Measurements from ENCODE around the gene MAD1L1. TPM values are rescaled to one million over a fixed set of nuclear protein-coding genes. Genes with fewer than 3 reads are reported as not detected.

The MAD1L1 gene
- total RNA-seq, 1 donor from 2014 or later: 48.4 TPM

GRCh38 chr7:1981878-1982230 is 250.9 kb downstream of the MAD1L1 start:
- ATAC-seq: no peak
- intact Hi-C loops (cut with DNase I): no loop called here
- no peak overlapping the region for H3K4me3 ChIP-seq
- TF ChIP-seq CTCF (IDR thresholded peaks at IDR 0.05): no peak
- no peaks in the 10 kb centered on the region for H3K4me1 ChIP-seq
- no peaks in the 10 kb centered on the region for H3K36me3 ChIP-seq
- no peak overlapping the region for H3K27ac ChIP-seq
- DNase-seq: peak; percentile 42
- H3K27me3 ChIP-seq: no peaks in the 10 kb centered on the region
- H3K9me3 ChIP-seq: no peaks in the 10 kb centered on the region

- Histone ChIP-seq H3K9me3 (no peaks in the 10 kb centered on the region), H3K27ac (no peak overlapping the region), H3K36me3 (no peaks in the 10 kb centered on the region), H3K4me1 (no peaks in the 10 kb centered on the region), H3K4me3 (no peak overlapping the region), H3K27me3 (no peaks in the 10 kb centered on the region)
- ATAC-seq: no peak
- intact Hi-C loops (cut with DNase I): no loop called here
- no peak for TF ChIP-seq CTCF (IDR thresholded peaks at IDR 0.05)
- DNase-seq: peak; percentile 41
Measured at GRCh38 chr7:1981201-1981877, 251.4 kb downstream of the MAD1L1 start.

- H3K4me1 ChIP-seq: no peaks in the 10 kb centered on the region
- DNase-seq: peak; percentile 61
- intact Hi-C loops (cut with DNase I): no loop called here
- peak; percentile 30 for ATAC-seq
- TF ChIP-seq CTCF (IDR thresholded peaks at IDR 0.05): no peak
- H3K27ac ChIP-seq: no peak overlapping the region
- H3K27me3 ChIP-seq: no peaks in the 10 kb centered on the region
- H3K4me3 ChIP-seq: no peak overlapping the region
- no peaks in the 10 kb centered on the region for H3K36me3 ChIP-seq
- no peaks in the 10 kb centered on the region for H3K9me3 ChIP-seq
Measured at GRCh38 chr7:1979591-1980560, 252.9 kb downstream of the MAD1L1 start.

- H3K4me3 ChIP-seq: no peak overlapping the region
- H3K36me3 ChIP-seq: no peaks in the 10 kb centered on the region
- no peak for ATAC-seq
- H3K27me3 ChIP-seq: no peaks in the 10 kb centered on the region
- no peaks in the 10 kb centered on the region for H3K4me1 ChIP-seq
- no peak for TF ChIP-seq CTCF (IDR thresholded peaks at IDR 0.05)
- peak; percentile 36 for DNase-seq
- no peak overlapping the region for H3K27ac ChIP-seq
- H3K9me3 ChIP-seq: no peaks in the 10 kb centered on the region
- intact Hi-C loops (cut with DNase I): no loop called here
Measured at GRCh38 chr7:1978656-1979590, 253.8 kb downstream of the MAD1L1 start.

GRCh38 chr7:1977876-1978441 is 254.8 kb downstream of the MAD1L1 start:
- Histone ChIP-seq H3K9me3 (no peaks in the 10 kb centered on the region), H3K36me3 (no peaks in the 10 kb centered on the region), H3K27ac (no peak overlapping the region), H3K27me3 (no peaks in the 10 kb centered on the region), H3K4me3 (no peak overlapping the region), H3K4me1 (no peaks in the 10 kb centered on the region)
- intact Hi-C loops (cut with DNase I): no loop called here
- DNase-seq: peak; percentile 59
- no peak for ATAC-seq
- TF ChIP-seq CTCF (IDR thresholded peaks at IDR 0.05): no peak

Measured in upper lobe of right lung (tissue), 1 donor.